Left lung (tissue), 10 donors: ENCODE results near the gene STAM. TPM values are rescaled to one million over a fixed set of nuclear protein-coding genes. Genes with fewer than 3 reads are reported as not detected.

Experiments
- ATAC-seq: fragments of 200-7000 bp; cut with Tn5 transposase; one replicate; pipeline ENCODE4 v1.9.1; 2020; ENCODE audit warnings: moderate library complexity
- DNase-seq, 4 donors: peaks; one replicate each; pipeline ENCODE4 v3.0.0-alpha.2; 2013 to 2020
- H3K27ac ChIP-seq, 2 donors: fragments of 200-600 bp; sonication (generic) in 1 of 2; one replicate each; pipeline versions ENCODE4 v1.5.0 to v1.8.0; 2020 to 2021
- H3K27me3 ChIP-seq, 2 donors: fragments of 200-600 bp; sonication (generic) in 1 of 2; one replicate each; pipeline versions ENCODE4 v1.5.0 to v1.8.0; 2020 to 2021
- H3K36me3 ChIP-seq, 2 donors: fragments of 200-600 bp; sonication (generic) in 1 of 2; one replicate each; pipeline versions ENCODE4 v1.5.0 to v1.8.0; 2020 to 2021
- H3K4me1 ChIP-seq, 2 donors: fragments of 200-600 bp; one replicate each; pipeline ENCODE4 v1.8.0; 2021
- H3K4me3 ChIP-seq, 2 donors: fragments of 200-600 bp; sonication (generic) in 1 of 2; one replicate each; pipeline versions ENCODE4 v1.5.0 to v1.8.0; 2020 to 2021; ENCODE audit warnings: mild to moderate bottlenecking in 1 of 2
- H3K9me3 ChIP-seq, 2 donors: fragments of 200-600 bp; sonication (generic) in 1 of 2; one replicate each; pipeline versions ENCODE4 v1.5.0 to v1.8.0; 2020 to 2021
- CTCF ChIP-seq, 2 donors: fragments of 200-600 bp; sonication (generic) in 1 of 2; IDR thresholded peaks; one replicate each; pipeline versions ENCODE4 v1.5.0 to v1.8.0; 2021; ENCODE audit warnings: antibody characterized with exemption in 2 of 2
- intact Hi-C, 2 donors: fragments of 100-400 bp; cut with DNase I; formaldehyde crosslinking; loops; one replicate each; pipeline versions ENCODE4 v1.11.2 to v1.14.2; 2022
- polyA plus RNA-seq, 6 donors: library from polyadenylated mRNA; unstranded; fragments of 120-200 nt; gene quantifications; one replicate each; pipeline ENCODE4 v1.2.1, GENCODE V29; 2013; ENCODE audit not compliant: insufficient read length in 6 of 6
- total RNA-seq, 2 donors: library from RNA; stranded (reverse); fragmentation: NEBNext Ultra II Directional; extraction: Animal tissue kit (Norgen Biotek cat#: 25700); gene quantifications; one replicate each; pipeline ENCODE4 v1.2.1, GENCODE V29; 2021
- donor health status: DM: no; HTN: yes; CAD: no.
- donor health status: DM: no; HTN: no; CAD: no.

STAM gene
- total and polyA plus RNA-seq, 8 donors: 33.4 to 42.3 (median 37.8) TPM

GRCh38 chr10:17683541-17683940 is 39.6 kb downstream of the STAM start:
- no peaks in the 10 kb centered on the region for H3K9me3 ChIP-seq
- peaks cover 0 to 12% of the 10 kb centered on the region in 2 donors for H3K36me3 ChIP-seq
- no peak overlapping the region for H3K27ac ChIP-seq
- no peak for TF ChIP-seq CTCF (IDR thresholded peaks at IDR 0.05)
- intact Hi-C loops: no loop called here
- H3K4me3 ChIP-seq: no peak overlapping the region
- DNase-seq: no peak
- ATAC-seq: no peak
- H3K27me3 ChIP-seq: no peaks in the 10 kb centered on the region
- peaks cover 0 to 12% of the 10 kb centered on the region in 2 donors for H3K4me1 ChIP-seq

- no peaks in the 10 kb centered on the region for H3K9me3 ChIP-seq
- peaks cover 0 to 20% of the 10 kb centered on the region in 2 donors for H3K36me3 ChIP-seq
- peaks cover 0 to 12% of the 10 kb centered on the region in 2 donors for H3K4me1 ChIP-seq
- no peak overlapping the region for H3K4me3 ChIP-seq
- no peak for TF ChIP-seq CTCF (IDR thresholded peaks at IDR 0.05)
- no peak for ATAC-seq
- no peak overlapping the region for H3K27ac ChIP-seq
- H3K27me3 ChIP-seq: no peaks in the 10 kb centered on the region
- DNase-seq: no peak
- intact Hi-C loops: no loop called here
Measured at GRCh38 chr10:17684537-17684936, 40.6 kb downstream of the STAM start.

- peaks cover 0 to 12% of the 10 kb centered on the region in 2 donors for H3K4me1 ChIP-seq
- DNase-seq (no peak), ATAC-seq (no peak)
- no peak for TF ChIP-seq CTCF (IDR thresholded peaks at IDR 0.05)
- no peak overlapping the region for H3K4me3 ChIP-seq
- no peaks in the 10 kb centered on the region for H3K9me3 ChIP-seq
- H3K27ac ChIP-seq: no peak overlapping the region
- no peaks in the 10 kb centered on the region for H3K27me3 ChIP-seq
- intact Hi-C loops: no loop called here
- peaks cover 0 to 28% of the 10 kb centered on the region in 2 donors for H3K36me3 ChIP-seq
Measured at GRCh38 chr10:17685233-17685840, 41.4 kb downstream of the STAM start.

- TF ChIP-seq CTCF (IDR thresholded peaks at IDR 0.05): no peak
- Histone ChIP-seq H3K4me1 (peaks cover 0 to 9% of the 10 kb centered on the region in 2 donors), H3K27me3 (no peaks in the 10 kb centered on the region), H3K9me3 (no peaks in the 10 kb centered on the region), H3K4me3 (no peak overlapping the region), H3K27ac (no peak overlapping the region), H3K36me3 (peaks cover 0 to 31% of the 10 kb centered on the region in 2 donors)
- no peak for DNase-seq
- intact Hi-C loops: no loop called here
- no peak for ATAC-seq
Measured at GRCh38 chr10:17687117-17687831, 43.3 kb downstream of the STAM start.

GRCh38 chr10:17689137-17689536 is 45.2 kb downstream of the STAM start:
- DNase-seq: no peak
- H3K4me3 ChIP-seq: no peak overlapping the region
- H3K4me1 ChIP-seq: no peaks in the 10 kb centered on the region
- no peak overlapping the region for H3K27ac ChIP-seq
- no peaks in the 10 kb centered on the region for H3K9me3 ChIP-seq
- H3K36me3 ChIP-seq: peaks cover 0 to 42% of the 10 kb centered on the region in 2 donors
- no peak for TF ChIP-seq CTCF (IDR thresholded peaks at IDR 0.05)
- no peak for ATAC-seq
- H3K27me3 ChIP-seq: no peaks in the 10 kb centered on the region
- intact Hi-C loops: no loop called here
